H9 (cell line): ENCODE data around the gene MCF2L. TPM values are rescaled to one million over a fixed set of nuclear protein-coding genes. Genes with fewer than 3 reads are reported as not detected.
A peak's percentile ranks its signal among the peaks of the same experiment; 100 is the strongest.

ENCODE experiments used
- DNase-seq: peaks from one replicate; pipeline ENCODE4 v3.0.0-alpha.2; 2017
- H2AFZ ChIP-seq: one replicate; pipeline ENCODE4 v1.6.1; 2013; ENCODE audit warnings: mild to moderate bottlenecking, low read length, control low read depth, moderate library complexity
- H2AK5ac ChIP-seq: 2 replicates; pipeline ENCODE4 v1.6.1; 2013; ENCODE audit warnings: low read length, control low read depth, mixed read lengths; ENCODE audit not compliant: insufficient read length
- H2BK120ac ChIP-seq: one replicate; pipeline ENCODE4 v1.6.1; 2013; ENCODE audit warnings: low read depth, mild to moderate bottlenecking, low read length, control low read depth, inconsistent platforms; ENCODE audit not compliant: poor library complexity, severe bottlenecking
- H2BK12ac ChIP-seq: 2 replicates; pipeline ENCODE4 v1.6.1; 2013; ENCODE audit warnings: low read length, control low read depth, mixed read lengths, low read depth; ENCODE audit not compliant: insufficient read length
- H2BK15ac ChIP-seq: 2 replicates; pipeline ENCODE4 v1.6.1; 2013; ENCODE audit warnings: low read depth, low read length, control low read depth
- H2BK20ac ChIP-seq: one replicate; pipeline ENCODE4 v1.6.1; 2013; ENCODE audit warnings: low read depth, mild to moderate bottlenecking, low read length, control low read depth, inconsistent platforms; ENCODE audit not compliant: poor library complexity, severe bottlenecking
- H2BK5ac ChIP-seq: 2 replicates; pipeline ENCODE4 v1.6.1; 2013; ENCODE audit warnings: low read length, control low read depth, mixed read lengths; ENCODE audit not compliant: insufficient read length
- H3K14ac ChIP-seq: 2 replicates; pipeline ENCODE4 v1.6.1; 2013; ENCODE audit warnings: low read length, control low read depth; ENCODE audit not compliant: insufficient read depth
- H3K18ac ChIP-seq: 2 replicates; pipeline ENCODE4 v1.6.1; 2013; ENCODE audit warnings: low read depth, mild to moderate bottlenecking, mixed read lengths, low read length, control low read depth; ENCODE audit not compliant: insufficient read length
- H3K23ac ChIP-seq: 2 replicates; pipeline ENCODE4 v1.6.1; 2013; ENCODE audit warnings: low read length, control low read depth, mixed read lengths, low read depth; ENCODE audit not compliant: insufficient read length
- H3K23me2 ChIP-seq: 2 replicates; pipeline ENCODE4 v1.6.1; 2013; ENCODE audit warnings: low read depth, mild to moderate bottlenecking, mixed read lengths, low read length, control low read depth; ENCODE audit not compliant: insufficient read length, poor library complexity, severe bottlenecking
- H3K27ac ChIP-seq: 2 replicates; pipeline ENCODE4 v1.5.1; 2013; ENCODE audit warnings: low read length, control low read depth, mixed read lengths, low read depth; ENCODE audit not compliant: insufficient read length
- H3K27me3 ChIP-seq: 2 replicates; pipeline ENCODE4 v1.6.1; 2013; ENCODE audit warnings: low read length, control low read depth, inconsistent platforms; ENCODE audit not compliant: insufficient read depth
- H3K4ac ChIP-seq: 2 replicates; pipeline ENCODE4 v1.6.1; 2013; ENCODE audit warnings: low read depth, mild to moderate bottlenecking, control low read depth, inconsistent platforms, low read length, moderate library complexity
- H3K4me1 ChIP-seq: 2 replicates; pipeline ENCODE4 v1.6.1; 2013; ENCODE audit warnings: low read length, control low read depth, inconsistent platforms; ENCODE audit not compliant: insufficient read depth
- H3K4me2 ChIP-seq: 2 replicates; pipeline ENCODE4 v1.6.1; 2013; ENCODE audit warnings: low read length, control low read depth, mixed read lengths; ENCODE audit not compliant: insufficient read length, insufficient read depth
- H3K56ac ChIP-seq: 2 replicates; pipeline ENCODE4 v1.6.1; 2013; ENCODE audit warnings: low read depth, mild to moderate bottlenecking, mixed read lengths, low read length, control low read depth; ENCODE audit not compliant: insufficient read length
- H3K79me1 ChIP-seq: 2 replicates; pipeline ENCODE4 v1.6.1; 2013; ENCODE audit warnings: low read depth, mild to moderate bottlenecking, moderate library complexity, low read length, control low read depth, inconsistent platforms; ENCODE audit not compliant: insufficient read depth, poor library complexity, severe bottlenecking
- H3K79me2 ChIP-seq: 2 replicates; pipeline ENCODE4 v1.6.1; 2013; ENCODE audit warnings: low read length, control low read depth, inconsistent platforms; ENCODE audit not compliant: insufficient read depth
- H3K9ac ChIP-seq: 2 replicates; pipeline ENCODE4 v1.6.1; 2013; ENCODE audit warnings: low read length, control low read depth, mixed read lengths; ENCODE audit not compliant: insufficient read length; ENCODE audit errors: extremely low read depth
- H3K9me3 ChIP-seq: one replicate; pipeline ENCODE4 v1.6.1; 2013; ENCODE audit warnings: low read depth, low read length, inconsistent platforms; ENCODE audit not compliant: control insufficient read depth
- H3T11ph ChIP-seq: one replicate; pipeline ENCODE4 v1.6.1; 2013; ENCODE audit warnings: mild to moderate bottlenecking, low read length, control low read depth, inconsistent platforms
- H4K20me1 ChIP-seq: one replicate; pipeline ENCODE4 v1.6.1; 2013; ENCODE audit not compliant: control insufficient read depth, insufficient read length, insufficient read depth
- H4K5ac ChIP-seq: 2 replicates; pipeline ENCODE4 v1.6.1; 2013; ENCODE audit warnings: low read depth, mild to moderate bottlenecking, mixed read lengths, low read length, control low read depth; ENCODE audit not compliant: insufficient read length
- H4K8ac ChIP-seq: replicated peaks from 2 replicates; pipeline ENCODE4 v1.6.1; 2013; ENCODE audit warnings: low read length, control low read depth, mixed read lengths, low read depth; ENCODE audit not compliant: insufficient read length
- H4K91ac ChIP-seq: 2 replicates; pipeline ENCODE4 v1.6.1; 2013; ENCODE audit warnings: low read depth, mild to moderate bottlenecking, moderate library complexity, mixed read lengths, low read length, control low read depth; ENCODE audit not compliant: insufficient read length
- H3K27ac Mint-ChIP-seq, 3 experiments: 2 replicates in 2 of 3; 3 replicates in 1 of 3; pipeline ENCODE4 v1.8.0; 2020 to 2021; ENCODE audit warnings: mixed read lengths in 3 of 3, mild to moderate bottlenecking in 1 of 3, moderate library complexity in 1 of 3
- H3K27me3 Mint-ChIP-seq: 2 replicates; pipeline ENCODE4 v1.8.0; 2021; ENCODE audit warnings: low read depth, mild to moderate bottlenecking, moderate library complexity, mixed read lengths
- H3K36me3 Mint-ChIP-seq, 3 experiments: 2 replicates in 2 of 3; 3 replicates in 1 of 3; pipeline ENCODE4 v1.8.0; 2020 to 2021; ENCODE audit warnings: low read depth in 3 of 3, mixed read lengths in 3 of 3; ENCODE audit not compliant: insufficient read depth in 1 of 3
- H3K4me1 Mint-ChIP-seq, 2 experiments: 2 replicates each; pipeline ENCODE4 v1.8.0; 2020; ENCODE audit warnings: mixed read lengths in 2 of 2
- H3K4me3 Mint-ChIP-seq, 2 experiments: 2 replicates in 1 of 2; 3 replicates in 1 of 2; pipeline ENCODE4 v1.8.0; 2020 to 2021; ENCODE audit warnings: mild to moderate bottlenecking in 2 of 2, mixed read lengths in 2 of 2, moderate library complexity in 1 of 2
- H3K9me3 Mint-ChIP-seq, 2 experiments: 2 replicates in 1 of 2; 3 replicates in 1 of 2; pipeline ENCODE4 v1.8.0; 2020; ENCODE audit warnings: mild to moderate bottlenecking in 2 of 2, mixed read lengths in 2 of 2, moderate library complexity in 1 of 2
- WGBS: extraction: QIAGEN DNeasy Blood & Tissue Kit; methylation state at CpG from one replicate; pipeline ENCODE4 v1.1.7; 2013; ENCODE audit warnings: missing lambda C conversion rate, low lambda C conversion rate, mixed read lengths; ENCODE audit not compliant: insufficient read length; ENCODE audit errors: extremely low coverage; 5-methylcytosine and 5-hydroxymethylcytosine counted together
- total RNA-seq: library from RNA; stranded (reverse); gene quantifications from 2 replicates; pipeline ENCODE4 v1.2.1, GENCODE V29; 2021
- TF ChIP-seq, protein P1 (sequence below): fragments of 200-600 bp; sonication (generic); conservative IDR thresholded peaks from 3 replicates; pipeline ENCODE4 v1.8.0; 2021; ENCODE audit warnings: antibody characterized with exemption, mild to moderate bottlenecking

The MCF2L gene
- total RNA-seq, 1 experiment from 2014 or later, result 18.5 TPM

DNA sequence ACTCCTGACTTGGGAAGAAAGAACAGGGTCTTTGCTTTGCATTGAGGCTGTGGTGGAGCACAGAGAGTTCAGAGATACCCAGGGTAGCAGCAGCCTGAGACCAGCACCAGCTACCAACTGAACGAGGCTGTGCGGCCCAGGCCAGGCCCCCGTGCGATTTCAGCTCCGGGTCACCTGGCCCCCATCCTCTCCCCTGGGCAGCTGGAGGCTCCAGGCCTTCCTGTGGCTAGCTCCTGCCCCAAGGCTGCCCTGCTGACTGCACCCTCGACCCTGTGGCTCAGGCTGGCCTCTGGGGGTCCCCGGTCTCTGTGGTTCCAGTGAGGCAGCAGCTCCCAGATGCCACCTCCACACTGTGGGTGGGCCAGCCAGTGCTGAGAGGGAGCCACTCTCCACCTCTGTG, 52.8 kb downstream of the MCF2L start:
- no peaks in the 10 kb centered on the region for H3K9me3 ChIP-seq
- no peak overlapping the region for H3K56ac ChIP-seq
- no peak overlapping the region for H4K8ac ChIP-seq
- H2AFZ ChIP-seq, result no peak overlapping the region
- no peak overlapping the region for H2BK5ac ChIP-seq
- H3K4me2 ChIP-seq, result no peak overlapping the region
- H3K4me1 Mint-ChIP-seq, result peaks cover 13 to 21% of the 10 kb centered on the region in 2 experiments
- peak overlapping the region; percentile 23; the same call in 1 of the 2 replicates for H3K14ac ChIP-seq
- no peak overlapping the region for H3K27ac ChIP-seq
- no peak overlapping the region for H2BK15ac ChIP-seq
- no peaks in the 10 kb centered on the region for H3K23me2 ChIP-seq
- H3K36me3 Mint-ChIP-seq, result no peaks in the 10 kb centered on the region; a peak in 2 of 7 replicates
- H3K4me1 ChIP-seq, result no peaks in the 10 kb centered on the region; the same call in 1 of the 2 replicates
- peak overlapping the region; percentile 29 for H3K18ac ChIP-seq
- no peak overlapping the region for H3K27ac Mint-ChIP-seq
- WGBS, result no CpG with 5 or more reads among the region's 7 CpGs
- no peaks in the 10 kb centered on the region for H3K79me1 ChIP-seq
- TF ChIP-seq, protein P1, sequence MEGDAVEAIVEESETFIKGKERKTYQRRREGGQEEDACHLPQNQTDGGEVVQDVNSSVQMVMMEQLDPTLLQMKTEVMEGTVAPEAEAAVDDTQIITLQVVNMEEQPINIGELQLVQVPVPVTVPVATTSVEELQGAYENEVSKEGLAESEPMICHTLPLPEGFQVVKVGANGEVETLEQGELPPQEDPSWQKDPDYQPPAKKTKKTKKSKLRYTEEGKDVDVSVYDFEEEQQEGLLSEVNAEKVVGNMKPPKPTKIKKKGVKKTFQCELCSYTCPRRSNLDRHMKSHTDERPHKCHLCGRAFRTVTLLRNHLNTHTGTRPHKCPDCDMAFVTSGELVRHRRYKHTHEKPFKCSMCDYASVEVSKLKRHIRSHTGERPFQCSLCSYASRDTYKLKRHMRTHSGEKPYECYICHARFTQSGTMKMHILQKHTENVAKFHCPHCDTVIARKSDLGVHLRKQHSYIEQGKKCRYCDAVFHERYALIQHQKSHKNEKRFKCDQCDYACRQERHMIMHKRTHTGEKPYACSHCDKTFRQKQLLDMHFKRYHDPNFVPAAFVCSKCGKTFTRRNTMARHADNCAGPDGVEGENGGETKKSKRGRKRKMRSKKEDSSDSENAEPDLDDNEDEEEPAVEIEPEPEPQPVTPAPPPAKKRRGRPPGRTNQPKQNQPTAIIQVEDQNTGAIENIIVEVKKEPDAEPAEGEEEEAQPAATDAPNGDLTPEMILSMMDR, result no peak
- H3K27me3 ChIP-seq, result no peaks in the 10 kb centered on the region
- no peak overlapping the region for H3K4ac ChIP-seq
- no peak overlapping the region for H3K23ac ChIP-seq
- H3K9ac ChIP-seq, result no peak overlapping the region
- peaks cover 5% of the 10 kb centered on the region for H3K27me3 Mint-ChIP-seq
- H2BK20ac ChIP-seq, result no peak overlapping the region
- H4K91ac ChIP-seq, result no peak overlapping the region
- no peaks in the 10 kb centered on the region for H3K79me2 ChIP-seq
- no peak overlapping the region for H3K4me3 Mint-ChIP-seq
- DNase-seq, result no peak
- H4K20me1 ChIP-seq, result no peaks in the 10 kb centered on the region
- no peak overlapping the region for H2BK12ac ChIP-seq
- H3T11ph ChIP-seq, result no peak overlapping the region
- no peak overlapping the region for H2AK5ac ChIP-seq
- no peak overlapping the region for H4K5ac ChIP-seq
- H2BK120ac ChIP-seq, result no peak overlapping the region
- no peaks in the 10 kb centered on the region for H3K9me3 Mint-ChIP-seq
